ENCODE results near the gene KYNU.
"Not testable (repeated sequence)": the region's sequence is repeated elsewhere in the genome, so short reads cannot be mapped to it uniquely, and the experiment has no call there.

The KYNU gene

DNA sequence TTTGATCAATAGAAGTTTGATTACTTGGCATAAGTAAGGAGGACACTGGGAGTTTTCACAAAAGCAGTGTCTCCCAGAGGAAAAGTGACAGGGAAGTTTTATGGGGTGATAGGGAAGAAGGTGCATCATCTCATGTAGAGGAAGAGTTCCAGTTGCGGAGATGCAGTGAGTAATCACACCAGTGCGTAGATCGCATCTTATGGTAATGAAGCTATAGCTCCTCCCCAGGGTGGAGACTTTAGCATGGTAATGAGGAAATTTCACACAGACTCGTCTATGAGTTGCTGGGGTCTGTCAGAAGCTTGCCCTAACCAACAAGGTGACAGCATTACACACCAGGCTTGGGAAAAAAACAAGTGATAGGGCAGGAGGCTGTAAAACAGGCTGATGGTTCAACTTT is 49.0 kb downstream of the KYNU start:
- no peak for DNase-seq

GRCh38 chr2:142930835-142931398 is 53.5 kb downstream of the KYNU start:
- no peak for DNase-seq

- DNase-seq, result no peak
Observed at GRCh38 chr2:142933916-142934315, 56.5 kb downstream of the KYNU start.

GRCh38 chr2:142935563-142936089 is 58.2 kb downstream of the KYNU start:
- no peak for DNase-seq

DNA sequence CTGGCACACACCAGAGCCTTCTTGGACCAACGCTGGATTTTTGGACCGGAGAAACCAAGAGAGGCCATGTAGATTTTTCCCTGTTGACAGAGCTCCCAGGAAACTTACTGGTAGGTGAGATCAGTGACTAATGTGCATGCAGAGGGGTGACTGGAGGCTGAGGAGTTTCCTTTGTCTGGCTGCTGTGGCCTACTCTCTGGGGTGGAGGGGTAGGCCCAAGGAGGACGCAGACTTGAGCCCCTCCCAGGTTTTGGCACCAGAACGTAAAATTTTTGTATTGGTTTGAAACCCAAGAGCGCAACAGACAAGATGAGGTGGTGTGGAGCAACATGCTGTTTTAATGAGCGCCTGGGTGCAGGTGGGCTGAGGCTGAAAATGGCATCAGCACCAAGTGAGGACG is 59.2 kb downstream of the KYNU start:
- DNase-seq, result no peak

DNA sequence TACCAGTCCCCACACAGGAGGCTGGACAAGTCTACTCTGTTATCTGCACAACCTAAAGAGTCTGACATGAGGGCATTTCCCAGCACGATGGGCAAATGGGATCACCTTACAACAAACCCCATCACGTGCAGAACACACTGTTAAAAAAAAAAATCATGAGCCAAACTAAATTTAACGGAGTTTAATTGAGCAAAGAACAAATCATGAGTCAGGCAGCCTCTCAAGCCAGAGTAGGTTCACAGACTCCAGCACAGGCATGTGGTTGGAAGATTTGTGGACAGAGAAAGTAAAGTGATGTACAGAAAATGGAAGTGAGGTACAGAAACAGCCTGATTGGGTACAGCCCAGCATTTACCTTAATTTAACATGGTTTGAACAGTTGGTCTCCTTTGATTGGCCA is 59.9 kb downstream of the KYNU start:
- no peak for DNase-seq

DNA sequence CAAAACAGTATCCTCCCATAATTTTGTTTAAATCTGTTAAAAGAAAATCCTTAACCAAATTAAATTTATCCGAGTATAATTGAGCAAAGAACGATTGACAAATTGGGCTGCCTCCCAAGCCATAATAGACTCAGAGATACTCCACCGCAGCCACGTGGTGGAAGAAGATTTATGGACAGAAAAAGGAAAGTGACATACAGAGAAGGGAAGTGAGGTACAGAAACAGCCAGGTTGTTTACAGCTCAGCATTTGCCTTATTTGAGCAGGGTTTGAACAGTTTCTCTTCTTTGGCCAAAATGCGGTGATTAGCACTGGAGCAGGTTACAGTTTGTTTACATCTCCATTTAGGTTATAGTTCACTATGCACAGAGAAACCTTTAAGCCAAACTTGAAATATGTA is 60.8 kb downstream of the KYNU start:
- DNase-seq, result no peak

- no peak for DNase-seq
Observed at GRCh38 chr2:142940606-142941223, 63.3 kb downstream of the KYNU start.

DNA sequence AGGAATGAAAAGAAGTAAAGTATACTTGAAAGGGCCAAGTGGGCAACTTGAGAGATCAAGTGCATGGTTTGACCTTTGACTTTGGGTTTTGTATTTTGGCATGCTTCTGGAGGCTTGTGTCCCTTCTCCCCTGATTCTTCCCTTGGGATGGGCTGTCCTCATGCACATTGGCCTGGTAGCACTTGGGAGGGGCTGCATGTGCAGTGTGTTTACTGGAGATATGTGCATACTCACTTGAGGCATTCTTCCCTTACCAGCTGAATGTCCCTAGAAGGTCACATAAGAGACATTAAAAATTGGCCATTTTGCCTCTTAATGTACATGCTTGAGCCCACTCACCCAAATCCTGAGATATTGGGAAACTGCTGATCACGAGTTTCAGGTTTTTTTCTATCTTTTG is 65.2 kb downstream of the KYNU start:
- no peak for DNase-seq

DNA sequence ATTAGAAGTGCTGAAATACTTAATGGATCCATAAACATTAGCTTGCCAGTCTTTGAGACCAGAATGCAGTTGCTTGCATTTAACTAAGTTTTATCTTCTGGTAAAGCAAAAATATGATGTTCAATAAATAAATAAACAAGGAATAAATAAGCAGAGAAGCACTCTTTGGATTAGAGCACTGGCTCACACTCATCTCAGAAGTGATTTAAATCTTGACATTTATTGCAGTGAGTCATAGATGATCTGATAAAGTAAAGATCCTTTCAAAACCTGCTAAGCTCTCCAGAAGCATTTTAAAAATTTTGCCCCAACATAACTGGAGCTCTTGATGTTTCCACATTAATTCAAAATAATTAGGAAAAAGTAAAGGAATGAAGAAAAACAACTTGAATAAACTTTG is 66.8 kb downstream of the KYNU start:
- DNase-seq, result peak; percentile 6

GRCh38 chr2:142944721-142945120 is 67.3 kb downstream of the KYNU start:
- DNase-seq, result no peak

GRCh38 chr2:142946941-142947340 is 69.5 kb downstream of the KYNU start:
- DNase-seq, result no peak

DNA sequence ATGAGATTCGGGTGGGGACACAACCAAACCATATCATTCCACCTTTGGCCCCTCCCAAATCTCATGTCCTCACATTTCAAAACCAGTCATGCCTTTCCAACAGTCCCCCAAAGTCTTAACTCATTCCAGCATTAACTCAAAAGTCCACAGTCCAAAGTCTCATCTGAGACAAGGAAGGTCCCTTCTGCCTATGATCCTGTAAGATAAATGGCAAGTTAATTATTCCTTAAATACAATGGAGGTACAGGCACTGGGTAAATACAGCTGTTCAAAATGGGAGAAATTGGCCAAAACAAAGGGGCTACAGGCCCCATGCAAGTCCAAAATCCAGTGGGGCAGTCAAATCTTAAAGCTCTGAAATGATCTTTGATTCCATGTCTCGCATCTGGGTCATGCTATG is 71.3 kb downstream of the KYNU start:
- DNase-seq, result not testable (repeated sequence)

DNA sequence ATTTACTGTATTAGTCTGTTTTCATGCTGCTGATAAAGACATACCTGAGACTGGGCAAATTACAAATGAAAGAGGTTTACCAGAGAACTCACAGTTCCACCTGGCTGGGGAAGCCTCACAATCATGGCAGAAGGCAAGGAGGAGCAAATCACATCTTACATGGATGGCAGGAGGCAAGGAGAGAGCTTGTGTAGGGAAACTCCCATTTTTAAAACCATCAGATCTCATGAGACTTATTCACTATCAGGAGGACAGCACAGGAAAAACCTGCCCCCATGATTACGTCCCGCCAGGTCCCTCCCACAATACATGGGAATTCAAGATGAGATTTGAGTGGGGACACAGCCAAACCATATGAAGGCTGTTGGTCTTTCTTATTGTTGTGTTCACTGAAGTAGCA is 72.9 kb downstream of the KYNU start:
- not testable (repeated sequence) for DNase-seq

DNA sequence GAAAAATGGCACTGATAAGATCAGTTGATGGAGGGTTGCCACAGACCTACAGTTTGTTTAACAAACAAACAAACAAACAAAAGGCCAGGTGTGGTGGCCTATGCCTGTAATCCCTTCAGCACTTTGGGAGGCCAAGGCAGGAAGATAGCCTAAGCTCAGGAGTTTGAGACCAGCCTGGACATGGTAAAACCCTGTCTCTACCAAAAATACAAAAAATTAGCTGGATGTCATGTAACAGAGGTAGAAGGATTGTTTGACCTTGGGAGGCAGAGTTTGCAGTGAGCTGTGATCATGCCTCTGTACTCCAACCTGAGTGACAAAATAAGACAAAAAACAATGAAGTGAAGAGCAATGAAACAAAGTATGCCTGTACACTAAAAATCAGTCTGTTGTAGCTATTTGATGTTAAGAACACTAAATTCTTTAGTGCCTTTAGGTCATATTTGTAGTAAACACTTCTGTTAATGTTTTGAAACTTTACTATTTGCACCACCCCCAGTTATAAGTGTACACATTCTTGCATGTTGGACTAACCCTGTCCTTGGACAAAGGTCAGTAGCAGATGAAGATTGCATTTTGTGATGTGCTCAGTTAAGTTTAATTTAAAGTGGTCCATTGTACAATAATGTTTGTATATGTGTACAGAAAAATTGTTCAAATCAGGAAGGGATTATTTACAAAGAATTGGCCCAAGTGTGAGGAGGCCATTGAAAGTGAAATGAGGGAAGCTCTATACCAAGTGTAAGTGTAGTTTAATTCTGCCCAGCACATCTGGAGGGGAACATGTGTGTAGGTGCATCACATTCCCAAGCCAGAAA is 73.9 kb downstream of the KYNU start:
- DNase-seq, result no peak

GRCh38 chr2:142952018-142952417 is 74.6 kb downstream of the KYNU start:
- no peak for DNase-seq

DNA sequence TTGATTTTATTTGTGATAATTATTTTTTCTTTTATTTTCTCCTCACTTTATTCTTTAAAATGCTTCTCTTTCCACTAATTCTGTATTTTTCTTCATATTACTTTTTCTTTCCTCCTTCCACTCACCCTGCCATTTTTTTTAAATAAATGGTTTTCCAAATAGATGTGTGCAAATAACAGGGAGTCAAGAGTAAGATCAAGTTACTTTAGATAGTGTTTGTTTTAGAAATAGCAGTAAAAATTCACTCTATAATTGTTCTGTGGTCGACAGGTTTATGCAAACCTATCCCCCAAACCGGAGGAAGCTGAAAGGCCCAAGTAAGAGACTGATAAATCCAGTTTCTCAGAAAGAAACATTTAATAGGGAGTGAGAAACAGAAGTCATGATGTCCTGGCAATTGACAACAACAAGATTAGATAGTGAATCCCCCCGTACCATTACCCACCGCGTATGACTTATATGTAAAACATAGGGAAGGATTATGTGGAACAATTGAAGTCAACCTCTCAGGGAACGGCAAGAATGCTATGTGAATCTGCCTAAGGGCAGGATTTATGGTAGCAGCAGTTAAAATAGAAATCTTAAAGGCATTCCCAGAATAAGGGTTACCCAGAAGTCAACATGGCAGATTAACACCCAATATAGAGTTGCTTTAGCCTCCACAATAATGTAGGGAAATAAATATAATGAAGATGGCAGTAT is 75.5 kb downstream of the KYNU start:
- DNase-seq, result no peak

GRCh38 chr2:142954493-142954892 is 77.0 kb downstream of the KYNU start:
- DNase-seq, result no peak

- no peak for DNase-seq
Observed at GRCh38 chr2:142957144-142957543, 79.7 kb downstream of the KYNU start.

GRCh38 chr2:142961202-142961601 is 83.7 kb downstream of the KYNU start:
- DNase-seq, result no peak

DNA sequence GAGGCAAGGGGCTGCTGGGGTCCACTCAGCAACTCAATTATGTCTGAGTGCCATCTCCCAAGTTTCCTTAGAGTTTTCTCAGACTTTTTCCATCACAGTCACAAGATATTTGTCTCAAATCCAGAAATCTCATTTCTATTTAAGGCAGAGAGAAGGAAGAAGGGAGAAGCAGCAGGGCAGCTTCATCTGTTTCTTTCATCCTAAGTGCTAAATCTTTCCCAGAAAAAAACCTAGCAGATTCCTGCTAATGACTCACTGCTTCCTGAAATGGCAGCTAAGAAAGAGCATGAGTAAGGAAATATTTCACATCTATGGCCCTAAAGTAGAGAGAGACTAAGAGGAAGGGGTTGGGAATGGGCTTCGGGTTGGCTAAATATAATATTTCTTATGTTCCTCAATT is 88.0 kb downstream of the KYNU start:
- DNase-seq, result no peak

DNA sequence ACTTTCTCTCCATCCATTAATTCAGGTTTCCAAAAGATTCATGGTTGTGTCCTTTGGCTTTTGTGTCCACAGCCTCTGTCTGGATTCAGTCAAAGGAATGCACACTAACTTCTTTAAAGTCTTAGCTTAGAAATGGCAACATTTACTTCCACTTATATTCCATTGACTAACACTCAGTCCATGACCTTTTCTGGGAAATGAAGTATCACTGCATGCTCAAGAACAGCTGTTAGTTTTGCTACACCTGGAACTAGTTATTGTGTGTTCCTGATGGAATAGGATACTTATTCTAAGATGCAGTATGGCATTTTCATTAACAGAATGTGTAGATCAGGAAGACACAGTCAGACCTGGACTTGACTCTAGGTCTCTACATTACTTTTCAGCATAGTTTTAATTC is 88.8 kb downstream of the KYNU start:
- no peak for DNase-seq

GRCh38 chr2:142967060-142967459 is 89.6 kb downstream of the KYNU start:
- DNase-seq, result no peak
